ENCODE data around the gene DISP2. TPM values are rescaled to one million over a fixed set of nuclear protein-coding genes. Genes with fewer than 3 reads are reported as not detected.

Gene DISP2
- total and polyA plus RNA-seq, 9 of the 15 experiments (the other 6 are each of a cell fraction or from before 2014, with no cell fraction given) = 0.06 to 0.89 (median 0.15) TPM; not detected in 1

GRCh38 chr15:40310001-40310959 is 47.7 kb upstream of the DISP2 start:
- ChIA-PET POLR2A (interaction anchor here (0.7 to 2.0 kb wide), 4 partner anchors 9 to 15 kb away, joined by 3 to 10 read pairs (median 4); partner anchors contain the start of gene INAFM2), CTCF (ENCODE audit: low intra/inter-chr PET ratio) (interaction anchor here (0.7 to 5.2 kb wide), 5 partner anchors 11 to 524 kb away, joined by 3 to 87 read pairs (median 7); partner anchors contain the start of gene ANKRD63)
- Histone ChIP-seq H3K27me3 (ENCODE audit: control insufficient read depth in 2 of 2, insufficient read depth in 2 of 2, low read length in 2 of 2) (peaks cover 0 to 25% of the 10 kb centered on the region in 2 experiments; a peak in 3 of 5 replicates), H3K27ac (ENCODE audit: extremely low read depth, low read depth, low read length) (no peak overlapping the region), H3K4me1 (replicated peaks in 1 of 2; ENCODE audit: control insufficient read depth in 2 of 2, insufficient read depth in 2 of 2, low read length in 2 of 2) (peaks cover 22 to 34% of the 10 kb centered on the region in 2 experiments), H3K36me3 (ENCODE audit: control insufficient read depth, insufficient read depth, low read length) (no peaks in the 10 kb centered on the region), H2AFZ (ENCODE audit: low read depth, low read length) (no peak overlapping the region), H3K4me2 (ENCODE audit: insufficient read depth, low read length) (no peak overlapping the region), H3K79me2 (ENCODE audit: control insufficient read depth, insufficient read depth, low read length) (no peaks in the 10 kb centered on the region), H3K9me3 (replicated peaks; ENCODE audit: control insufficient read depth, insufficient read depth, low read depth, low read length) (no peaks in the 10 kb centered on the region), H3K9me1 (ENCODE audit: control insufficient read depth, insufficient read depth, low read length) (no peaks in the 10 kb centered on the region), H3K4me3 (no peak overlapping the region), H4K20me1 (replicated peaks; ENCODE audit: control insufficient read depth, insufficient read depth, low read length) (no peaks in the 10 kb centered on the region), H3K9ac (ENCODE audit: insufficient read depth in 1 of 2, low read depth in 2 of 2, low read length in 2 of 2) (no peak overlapping the region)
- 3% methylated on average over 4 of the region's 4 CpGs for WGBS (ENCODE audit: insufficient coverage, low coverage, missing lambda C conversion rate)
- BruUV-seq (replicated peaks) = no TSS peak
- DNase-seq (ENCODE audit: extremely low read depth in 1 of 4, low spot score in 3 of 4) = peak; percentile 79 to 80 (median 80)
- intact Hi-C loops (cut with micrococcal nuclease) = loop anchor here (1.0 kb wide), 1 partner anchor 31 kb away; no protein-coding TSS in a partner anchor
- in situ Hi-C loops (cut with MboI) = loop anchor here (5.0 kb wide), 1 partner anchor 33 kb away; no protein-coding TSS in a partner anchor
- peak; percentile 83 for ATAC-seq
- FAIRE-seq = peak; percentile 61
- no peak for TF ChIP-seq NCOA4 (IDR thresholded peaks at IDR 0.05; ENCODE audit: partially characterized antibody)
- TF ChIP-seq SLC30A9 (CRISPR knock-in tag; IDR thresholded peaks at IDR 0.05) = no peak
- TF ChIP-seq VEZF1 (CRISPR knock-in tag; IDR thresholded peaks at IDR 0.05) = peak; percentile 55
- TF ChIP-seq SMARCA5 (IDR thresholded peaks at IDR 0.05) = 0 out of 2 replicates have a peak, but pooled peaks have one; percentile 48
- TF ChIP-seq HIVEP1 (CRISPR knock-in tag; IDR thresholded peaks at IDR 0.05) = no peak
- peak; percentile 95 to 98 for TF ChIP-seq RAD21 (CRISPR knock-in tag; conservative IDR thresholded peaks at IDR 0.05 in 1 of 2, IDR thresholded peaks at IDR 0.05 in 1 of 2)
- TF ChIP-seq MNT (conservative IDR thresholded peaks at IDR 0.05) = no peak
- TF ChIP-seq ARID2 (IDR thresholded peaks at IDR 0.05) = peak; percentile 92
- TF ChIP-seq CXXC5 (CRISPR knock-in tag; IDR thresholded peaks at IDR 0.05) = peak; percentile 21; the same call in 1 of the 2 replicates
- no peak for TF ChIP-seq PYGO2 (tag; IDR thresholded peaks at IDR 0.05)
- 0 out of 2 replicates have a peak, but pooled peaks have one; percentile 32 for TF ChIP-seq RB1 (IDR thresholded peaks at IDR 0.05; ENCODE audit: low read depth)
- peak; percentile 32; the same call in 1 of the 2 replicates for TF ChIP-seq SP1 (CRISPR knock-in tag; IDR thresholded peaks at IDR 0.05)
- peak; percentile 20; the same call in 1 of the 2 replicates for TF ChIP-seq ZNF316 (IDR thresholded peaks at IDR 0.05)
- TF ChIP-seq SMC3 (conservative IDR thresholded peaks at IDR 0.05; ENCODE audit: insufficient read depth, low read depth, low read length) = peak; percentile 94
- TF ChIP-seq STAG1 (CRISPR knock-in tag; IDR thresholded peaks at IDR 0.05; ENCODE audit: borderline replicate concordance) = peak; percentile 71; the same call in 1 of the 2 replicates

All from K562 (cell line).